Endothelial cell of hepatic sinusoid (primary cell): ENCODE results near the gene MPZL2.

Source experiments
- in situ Hi-C: cut with HindIII; loops from 2 replicates; pipeline ENCODE4 v1.10.0; 2017; ENCODE audit warnings: low sequenced_read_pairs

Gene MPZL2

GRCh38 chr11:118205606-118206378 lies 58.3 kb downstream of the MPZL2 start:
- in situ Hi-C loops: no loop called here
